Measurements from ENCODE around the gene MAMDC2.
"Not testable (repeated sequence)": the region's sequence is repeated elsewhere in the genome, so short reads cannot be mapped to it uniquely, and the experiment has no call there.

GRCh38 chr9:70038171-70038621, 5.5 kb upstream of the MAMDC2 start:
- TF ChIP-seq ZBTB33 (IDR thresholded peaks at IDR 0.05; ENCODE audit: extremely low read depth, insufficient replicate concordance, low read length); SIN3A (IDR thresholded peaks at IDR 0.05; ENCODE audit: low read depth); CTCF (IDR thresholded peaks at IDR 0.05 in 2 of 3, conservative IDR thresholded peaks at IDR 0.05 in 1 of 3; ENCODE audit: borderline replicate concordance in 1 of 3, insufficient read depth in 1 of 3, low read depth in 2 of 3, low read length in 2 of 3); POLR2A (IDR thresholded peaks at IDR 0.05; ENCODE audit: borderline replicate concordance, extremely low read depth, insufficient read depth, insufficient read length); TCF7L2 (IDR thresholded peaks at IDR 0.05; ENCODE audit: borderline replicate concordance, extremely low read depth, insufficient read depth, insufficient read length); MAX (IDR thresholded peaks at IDR 0.05); POLR2AphosphoS5 (IDR thresholded peaks at IDR 0.05; ENCODE audit: low read depth, low read length); SRF (IDR thresholded peaks at IDR 0.05; ENCODE audit: low read depth); FOSL1 (IDR thresholded peaks at IDR 0.05; ENCODE audit: low read depth); ELF1 (IDR thresholded peaks at IDR 0.05; ENCODE audit: borderline replicate concordance, low read depth); ZFX (IDR thresholded peaks at IDR 0.05); YY1 (IDR thresholded peaks at IDR 0.05; ENCODE audit: extremely low read depth, insufficient replicate concordance, low read depth, low read length): not testable (repeated sequence)

All from HCT116 (cell line).